GM19468 (cell line): ENCODE results near the gene DMRTC2.

Experiments
- ATAC-seq: cut with Tn5 transposase; IDR thresholded peaks from one replicate; pipeline ENCODE4 v1.9.1; 2021; ENCODE audit warnings: mild to moderate bottlenecking, moderate library complexity, moderate number of reproducible peaks; ENCODE audit not compliant: unreplicated experiment; ENCODE audit errors: extremely low read depth

The DMRTC2 gene

DNA sequence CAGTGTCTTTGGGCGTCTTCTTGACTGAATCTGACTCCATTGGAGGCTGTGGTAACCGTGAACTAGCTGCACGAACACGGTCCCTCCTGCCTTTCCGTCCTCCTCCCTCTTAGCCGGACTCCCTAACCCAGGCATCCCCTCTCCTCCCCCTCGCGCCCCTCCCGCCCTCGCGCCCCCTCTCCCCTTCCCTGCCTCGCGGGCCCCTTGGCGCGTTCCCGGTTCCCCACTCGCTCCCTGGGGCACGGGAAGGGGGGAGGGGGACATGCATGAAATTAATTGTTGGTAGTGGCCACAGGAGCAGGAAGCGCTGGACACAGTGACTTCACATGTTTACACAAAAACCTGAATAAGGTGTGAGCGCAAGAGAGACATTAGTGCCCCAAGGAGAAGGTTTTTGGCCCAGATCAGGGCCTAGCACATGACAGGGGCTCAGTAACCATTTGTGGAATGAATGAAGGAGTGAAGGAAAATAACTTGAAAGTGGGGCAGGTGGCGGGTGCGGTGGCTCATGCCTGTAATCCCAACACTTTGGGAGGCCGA, 279 bp downstream of the DMRTC2 start:
- no peak for ATAC-seq

DNA sequence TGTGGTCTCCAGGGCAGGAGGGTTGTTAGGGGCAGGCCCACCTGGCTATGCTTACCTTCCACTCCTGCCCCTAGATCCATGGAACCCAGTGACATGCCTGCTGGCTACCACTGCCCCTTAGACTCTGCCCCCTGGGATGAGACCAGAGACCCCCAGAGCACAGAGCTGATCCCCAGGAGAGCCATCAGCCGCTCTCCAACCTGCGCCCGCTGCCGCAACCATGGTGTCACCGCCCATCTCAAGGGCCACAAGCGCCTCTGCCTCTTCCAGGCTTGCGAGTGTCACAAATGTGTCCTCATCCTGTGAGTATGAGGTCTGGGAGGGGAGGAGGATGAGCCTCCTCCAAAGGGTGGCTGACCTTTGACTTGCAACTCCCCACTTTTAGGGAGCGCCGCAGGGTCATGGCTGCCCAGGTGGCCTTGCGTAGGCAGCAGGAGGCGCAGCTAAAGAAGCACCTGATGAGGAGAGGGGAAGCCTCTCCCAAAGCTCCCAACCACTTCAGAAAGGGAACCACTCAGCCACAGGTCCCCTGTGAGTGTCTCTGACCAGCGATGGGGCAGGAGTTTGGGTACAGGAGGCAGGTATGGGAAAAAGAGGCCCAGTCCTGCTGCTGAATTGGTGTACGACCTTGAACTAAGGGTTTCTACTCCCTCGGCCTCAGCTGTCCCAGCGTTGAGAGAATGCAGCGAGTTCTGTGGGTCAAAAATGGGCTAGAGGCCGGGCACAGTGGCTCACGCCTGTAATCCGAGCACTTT, 2.7 kb downstream of the DMRTC2 start:
- no peak for ATAC-seq

DNA sequence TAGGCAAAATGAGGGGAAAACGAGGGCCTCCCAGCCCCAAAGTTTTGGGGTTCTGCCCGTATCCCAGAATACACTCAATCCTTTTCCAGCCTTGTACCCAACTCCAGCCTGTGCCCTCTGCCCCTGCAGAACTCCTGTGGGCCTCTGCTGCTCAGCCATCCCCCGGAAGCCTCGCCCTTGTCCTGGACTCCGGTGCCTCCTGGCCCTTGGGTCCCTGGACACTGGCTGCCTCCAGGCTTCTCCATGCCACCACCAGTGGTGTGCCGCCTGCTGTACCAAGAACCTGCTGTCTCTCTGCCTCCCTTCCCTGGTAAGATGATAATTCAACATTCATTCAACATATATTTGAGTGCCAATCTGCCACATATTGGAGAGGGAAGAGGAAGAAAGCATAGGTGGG, 3.8 kb downstream of the DMRTC2 start:
- ATAC-seq, result no peak

DNA sequence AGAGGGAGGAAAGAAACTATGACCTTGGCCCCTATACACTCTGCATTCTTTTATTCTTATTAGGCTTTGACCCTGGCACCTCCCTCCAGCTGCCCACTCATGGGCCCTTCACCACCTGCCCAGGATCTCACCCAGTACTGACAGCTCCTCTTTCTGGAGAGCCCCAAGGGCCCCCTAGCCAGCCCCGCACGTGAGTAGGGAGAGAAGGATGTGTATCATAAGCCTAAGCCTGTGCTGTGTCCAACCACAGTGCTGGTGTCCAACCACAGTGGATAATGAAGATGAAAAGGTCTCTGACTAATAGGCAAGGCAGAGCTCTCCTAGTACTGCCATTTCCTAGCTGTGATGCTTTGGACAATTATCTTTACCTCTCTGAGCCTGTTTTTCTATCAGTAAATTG, 4.2 kb downstream of the DMRTC2 start:
- no peak for ATAC-seq

DNA sequence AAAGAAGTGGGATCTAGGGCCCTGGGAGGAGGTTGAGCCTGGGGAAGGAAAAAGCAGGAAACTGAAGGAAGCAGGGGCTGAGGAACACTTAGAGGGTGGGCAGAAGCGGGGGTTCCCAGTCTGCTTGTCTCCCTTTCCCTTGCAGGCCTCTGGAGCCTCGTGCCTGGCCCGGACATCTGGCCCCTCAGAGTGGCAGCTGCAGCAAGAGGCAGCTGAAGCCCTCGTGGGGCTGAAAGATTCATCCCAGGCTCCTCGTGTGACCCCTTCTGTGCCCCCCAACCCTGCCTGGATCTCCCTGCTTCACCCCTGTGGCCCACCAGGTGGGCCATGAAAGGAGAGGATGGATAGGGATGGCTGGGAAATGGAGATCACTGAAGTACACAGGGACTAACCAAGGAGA, 5.5 kb downstream of the DMRTC2 start:
- no peak for ATAC-seq

DNA sequence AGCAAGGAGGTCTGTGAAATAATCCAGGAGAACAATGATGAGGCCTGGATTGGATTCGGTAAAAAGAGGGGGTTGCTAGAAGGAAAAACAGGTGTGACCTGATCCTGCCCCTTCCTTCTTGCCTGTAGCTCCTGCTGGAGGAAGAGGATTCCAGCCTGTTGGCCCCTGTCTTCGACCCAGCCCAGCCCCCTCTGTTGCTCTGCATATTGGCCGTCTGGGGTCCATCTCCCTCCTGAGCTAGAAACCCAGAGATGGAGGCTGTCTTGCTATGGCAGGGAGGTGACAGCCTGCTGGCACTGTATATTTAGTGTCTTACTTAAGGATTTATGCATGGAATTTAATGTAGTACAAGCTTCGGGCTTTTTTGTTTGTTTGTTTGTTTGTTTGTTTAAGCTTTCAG, 6.6 kb downstream of the DMRTC2 start:
- ATAC-seq, result no peak

DNA sequence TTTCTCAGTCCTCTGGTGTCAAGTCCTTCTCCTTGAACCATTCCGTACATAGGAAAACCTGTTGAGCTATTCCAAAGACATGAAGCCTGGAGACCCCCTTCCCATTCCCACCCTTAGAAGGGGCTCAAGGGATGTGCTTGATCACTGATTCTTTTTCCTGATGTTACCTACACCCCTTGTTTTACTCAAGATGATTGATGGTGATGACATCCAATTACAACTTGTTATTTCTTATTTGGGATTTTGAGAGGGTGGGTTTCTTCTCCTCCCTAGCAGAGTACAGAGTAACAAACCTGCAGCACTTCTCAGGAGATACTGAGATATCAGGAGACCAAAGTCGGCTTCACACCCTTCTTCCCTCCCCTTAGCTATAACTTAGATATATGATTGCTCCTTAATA, 8.5 kb downstream of the DMRTC2 start:
- no peak for ATAC-seq

DNA sequence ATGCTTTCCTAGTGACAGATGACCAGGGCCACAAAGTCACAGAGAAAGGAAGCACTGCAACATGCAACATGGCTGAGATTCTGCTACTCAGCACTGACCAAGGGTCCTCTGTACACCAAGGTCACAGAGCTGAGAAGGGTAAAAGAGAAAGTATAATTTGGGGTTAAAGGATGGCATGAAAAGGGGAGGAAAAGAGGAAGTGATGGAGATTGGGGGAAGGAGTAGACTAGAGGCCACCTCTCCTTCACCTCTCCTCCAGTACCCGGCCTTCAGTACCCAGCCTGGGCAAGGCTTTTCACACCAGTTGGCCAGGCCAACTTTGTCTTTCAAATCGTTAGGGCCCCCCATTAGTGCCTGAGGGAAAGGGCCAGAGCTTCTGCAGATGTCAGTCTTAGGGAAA, 8.9 kb downstream of the DMRTC2 start:
- no peak for ATAC-seq

DNA sequence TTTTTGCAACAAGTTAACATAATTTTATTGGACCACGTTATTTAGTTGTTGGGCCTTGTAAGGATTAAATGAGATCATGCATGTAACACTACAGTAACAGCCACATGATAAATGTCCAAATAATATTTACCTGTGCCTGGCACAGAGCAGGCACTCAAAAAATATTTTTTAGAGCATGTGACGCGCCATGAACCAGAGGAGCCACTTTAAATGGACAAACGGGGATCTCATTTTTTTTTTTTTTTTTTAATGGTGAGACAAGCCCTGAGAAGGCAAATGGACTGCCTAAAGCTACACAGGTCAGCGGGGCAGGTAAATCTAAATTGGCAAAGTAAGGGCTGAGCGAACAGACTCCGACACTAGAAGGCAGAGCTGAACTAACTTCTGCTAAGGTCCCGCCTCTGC, 14.4 kb downstream of the DMRTC2 start:
- peak; percentile 55 for ATAC-seq

DNA sequence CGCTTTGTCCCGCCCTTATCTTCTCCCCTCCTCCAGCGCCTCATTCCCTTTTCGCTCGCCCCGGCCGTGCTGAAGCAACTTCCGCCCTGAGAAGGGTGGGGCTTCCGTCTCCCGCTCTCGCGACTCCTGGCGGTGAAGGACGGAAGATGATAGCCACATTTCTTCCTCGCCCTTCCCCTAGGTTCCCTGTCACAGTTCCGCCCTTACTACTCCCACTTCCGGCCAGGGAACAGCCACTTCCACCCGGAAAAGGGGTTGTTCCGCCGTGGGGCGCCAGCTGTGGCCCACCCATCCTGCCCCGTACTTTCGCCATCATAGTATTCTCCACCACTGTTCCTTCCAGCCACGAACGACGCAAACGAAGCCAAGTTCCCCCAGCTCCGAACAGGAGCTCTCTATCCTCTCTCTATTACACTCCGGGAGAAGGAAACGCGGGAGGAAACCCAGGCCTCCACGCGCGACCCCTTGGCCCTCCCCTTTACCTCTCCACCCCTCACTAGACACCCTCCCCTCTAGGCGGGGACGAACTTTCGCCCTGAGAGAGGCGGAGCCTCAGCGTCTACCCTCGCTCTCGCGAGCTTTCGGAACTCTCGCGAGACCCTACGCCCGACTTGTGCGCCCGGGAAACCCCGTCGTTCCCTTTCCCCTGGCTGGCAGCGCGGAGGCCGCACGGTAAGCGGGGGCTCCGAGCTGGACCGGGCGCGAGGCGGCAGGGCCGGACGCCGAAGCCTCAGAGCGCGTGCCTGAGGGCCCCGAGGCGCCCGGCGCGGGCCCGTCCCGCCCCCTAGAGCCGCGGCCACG, 15.0 kb downstream of the DMRTC2 start, which contains the start of gene RPS19:
Gene RPS19 (plus strand): TSS at position 638 of the 801 bp plus-strand sequence. CDS start 520 bp downstream, outside the sequence.
- ATAC-seq, result peak; percentile 66

DNA sequence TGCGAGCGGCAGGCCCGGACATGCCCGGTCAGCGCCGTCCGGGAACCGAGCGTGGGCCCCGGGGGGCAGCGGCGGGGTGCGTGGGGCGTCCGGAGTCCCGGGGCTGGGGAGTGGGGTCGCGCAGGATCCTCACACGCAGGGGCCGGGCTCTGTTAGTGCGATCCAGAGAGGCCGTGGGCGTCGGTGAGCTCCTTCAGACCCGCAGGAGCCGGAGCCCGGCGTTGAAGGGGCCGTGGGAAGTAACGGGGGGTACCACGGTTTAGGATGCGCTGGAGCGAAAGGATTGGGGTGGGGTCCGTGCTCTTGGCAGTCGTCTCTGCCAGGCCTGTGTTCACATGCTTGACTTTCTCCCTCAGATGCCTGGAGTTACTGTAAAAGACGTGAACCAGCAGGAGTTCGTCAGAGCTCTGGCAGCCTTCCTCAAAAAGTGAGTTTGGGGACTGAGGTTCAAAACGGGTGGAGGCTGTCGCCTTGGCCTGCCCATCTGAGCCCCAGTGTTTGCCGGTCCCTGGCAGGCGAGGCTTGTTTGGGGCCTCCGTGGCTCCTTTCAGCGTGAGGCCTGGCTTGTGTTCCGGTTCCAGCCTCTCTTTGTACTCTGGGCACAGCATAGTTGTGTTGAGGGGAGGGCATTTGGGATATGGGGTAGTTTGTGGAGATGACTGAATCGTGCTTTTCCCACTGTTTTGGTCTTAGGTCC, 15.7 kb downstream of the DMRTC2 start:
- ATAC-seq, result peak; percentile 13

DNA sequence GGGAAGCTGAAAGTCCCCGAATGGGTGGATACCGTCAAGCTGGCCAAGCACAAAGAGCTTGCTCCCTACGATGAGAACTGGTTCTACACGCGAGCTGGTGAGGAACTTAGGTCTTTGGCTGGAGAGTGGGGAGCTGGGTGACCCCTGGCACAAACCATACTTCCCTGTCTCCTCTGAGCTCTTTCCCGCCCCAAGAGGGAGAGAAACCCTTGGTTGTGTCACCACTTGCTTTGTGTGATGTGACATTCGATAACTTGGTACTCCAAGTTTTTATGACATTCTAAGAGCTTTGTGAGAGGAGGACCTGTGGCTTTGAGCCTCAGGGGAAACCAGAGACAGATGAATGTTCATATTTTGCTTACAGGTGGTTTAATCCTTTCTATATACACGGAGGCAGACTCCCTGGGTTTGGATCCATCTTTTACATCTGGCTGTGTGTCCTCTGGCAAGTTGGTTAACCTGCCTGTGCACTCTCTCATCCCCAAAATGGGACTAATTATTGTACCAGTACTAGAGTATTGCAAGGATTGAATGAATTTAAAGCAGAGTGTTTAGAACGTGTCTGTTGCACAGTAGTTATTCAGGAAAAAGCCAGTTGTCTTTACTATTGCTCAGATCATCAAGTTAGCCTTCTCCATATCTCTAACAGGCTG, 16.4 kb downstream of the DMRTC2 start:
- no peak for ATAC-seq

DNA sequence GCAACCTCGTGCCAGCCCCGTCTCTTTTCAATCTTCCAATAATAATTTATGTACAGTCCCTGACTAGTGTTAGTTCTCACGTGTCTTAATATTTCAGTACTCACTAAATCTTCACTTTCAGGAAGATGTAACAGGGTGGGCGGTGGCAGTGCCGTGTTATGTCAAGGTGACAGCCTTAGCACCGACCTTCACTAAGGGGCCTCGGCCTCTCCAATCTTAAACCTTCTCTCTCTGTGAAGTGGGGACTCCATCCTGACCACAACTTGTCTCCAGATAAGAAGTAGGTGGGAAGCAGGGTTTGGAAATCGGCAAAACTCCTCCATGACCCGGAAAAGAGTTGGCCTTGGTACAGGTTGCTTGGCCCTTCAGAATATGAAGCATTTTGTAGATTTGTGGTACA, 17.0 kb downstream of the DMRTC2 start:
- ATAC-seq, result no peak

DNA sequence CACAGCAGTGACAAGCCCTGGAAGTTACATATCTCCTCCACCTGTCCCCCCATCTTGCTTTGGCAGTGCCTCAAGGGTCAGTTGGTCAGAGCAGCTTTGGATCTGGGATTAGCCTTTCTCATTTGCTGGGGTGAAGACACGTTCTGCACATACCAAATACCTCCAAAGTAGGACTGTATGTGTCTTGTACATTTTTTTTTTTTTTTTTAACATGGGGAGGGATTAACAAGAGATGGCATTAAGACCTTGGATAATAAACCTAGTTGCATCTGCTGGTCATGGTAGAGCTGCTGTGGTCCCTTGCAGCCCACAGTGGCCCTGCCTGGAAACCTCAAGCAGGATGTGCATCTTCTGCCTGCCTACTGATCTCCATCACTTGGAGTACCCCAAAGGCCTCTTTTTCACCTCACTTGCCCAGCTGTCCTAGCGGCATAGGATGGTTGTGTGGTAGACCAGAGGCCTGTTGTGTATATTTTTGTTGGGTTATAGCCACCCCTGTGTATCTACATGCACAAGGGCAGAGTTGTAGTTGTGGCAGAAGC, 17.7 kb downstream of the DMRTC2 start:
- no peak for ATAC-seq

DNA sequence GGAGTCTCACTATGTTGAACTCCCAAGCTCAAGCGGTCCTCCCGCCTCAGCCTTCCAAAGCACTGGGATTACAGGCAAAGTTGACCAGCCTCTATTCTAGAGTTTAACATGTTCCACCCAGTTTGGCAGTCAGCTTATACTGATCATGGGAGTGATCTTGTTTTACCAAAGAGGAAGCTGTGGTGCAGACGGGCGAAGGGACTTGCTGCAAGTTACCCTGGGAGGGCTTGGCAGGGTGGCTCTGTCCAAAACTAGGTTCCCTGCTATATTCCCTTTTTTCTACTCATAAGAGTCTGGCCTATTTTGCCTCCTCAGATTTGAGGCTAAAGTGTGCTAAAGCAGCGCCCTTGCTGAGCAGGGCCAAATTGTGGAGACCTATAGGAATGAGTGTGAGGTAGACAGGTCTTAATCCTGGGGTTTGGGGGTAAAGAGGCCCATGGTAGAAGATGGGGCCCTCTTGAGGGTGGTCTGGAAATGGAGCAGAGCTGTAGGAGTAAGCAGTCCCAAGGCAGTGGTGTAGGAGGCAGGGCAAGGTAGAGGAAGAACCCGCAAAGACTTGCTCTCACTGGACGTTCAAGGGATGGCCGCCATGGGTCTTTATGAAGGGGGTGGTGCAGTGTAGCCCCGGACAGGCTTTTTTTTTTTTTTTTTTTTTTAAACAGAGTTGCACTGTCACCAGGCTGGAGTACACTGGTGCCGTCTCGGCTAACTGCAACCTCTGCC, 18.5 kb downstream of the DMRTC2 start:
- no peak for ATAC-seq

DNA sequence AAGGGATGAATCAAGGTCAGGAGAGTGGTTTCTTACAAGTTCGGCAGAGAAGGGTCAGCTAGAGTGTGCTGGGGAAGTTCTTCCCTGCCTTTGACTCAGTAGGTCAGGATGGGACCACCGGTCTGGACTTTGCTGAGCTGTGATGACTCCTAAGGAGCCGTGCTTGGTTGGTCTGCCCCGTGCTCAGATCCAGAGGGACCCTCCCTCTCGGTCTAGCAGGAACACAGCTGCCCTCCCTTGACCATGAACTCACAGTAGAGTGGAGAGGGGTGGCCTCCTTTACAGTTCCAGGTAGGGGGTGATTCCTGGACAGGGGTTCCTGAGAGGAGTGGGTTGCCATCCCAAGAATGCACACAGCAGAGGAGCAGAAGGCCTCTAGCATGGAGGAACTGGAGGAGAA, 19.5 kb downstream of the DMRTC2 start:
- ATAC-seq, result no peak

DNA sequence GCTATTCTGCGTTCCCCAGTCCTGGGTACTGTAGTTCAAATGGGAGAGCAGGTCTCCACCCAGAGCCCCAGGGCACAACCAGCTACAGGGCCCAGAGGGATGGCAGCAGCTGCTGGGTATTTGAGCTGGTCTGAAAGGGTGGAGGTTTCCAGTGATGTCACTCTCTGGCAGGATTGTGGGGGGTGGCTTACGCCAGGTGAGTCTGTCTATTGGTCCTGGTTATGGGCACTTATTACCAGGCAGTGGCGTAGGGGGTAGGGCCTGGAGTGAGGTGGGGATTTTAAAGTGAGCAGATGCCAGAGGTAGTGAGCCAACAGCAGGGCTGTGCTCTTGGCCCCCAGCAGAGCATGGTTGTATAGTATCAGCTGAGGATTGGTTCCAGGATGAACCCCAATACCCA, 21.4 kb downstream of the DMRTC2 start:
- ATAC-seq, result no peak

DNA sequence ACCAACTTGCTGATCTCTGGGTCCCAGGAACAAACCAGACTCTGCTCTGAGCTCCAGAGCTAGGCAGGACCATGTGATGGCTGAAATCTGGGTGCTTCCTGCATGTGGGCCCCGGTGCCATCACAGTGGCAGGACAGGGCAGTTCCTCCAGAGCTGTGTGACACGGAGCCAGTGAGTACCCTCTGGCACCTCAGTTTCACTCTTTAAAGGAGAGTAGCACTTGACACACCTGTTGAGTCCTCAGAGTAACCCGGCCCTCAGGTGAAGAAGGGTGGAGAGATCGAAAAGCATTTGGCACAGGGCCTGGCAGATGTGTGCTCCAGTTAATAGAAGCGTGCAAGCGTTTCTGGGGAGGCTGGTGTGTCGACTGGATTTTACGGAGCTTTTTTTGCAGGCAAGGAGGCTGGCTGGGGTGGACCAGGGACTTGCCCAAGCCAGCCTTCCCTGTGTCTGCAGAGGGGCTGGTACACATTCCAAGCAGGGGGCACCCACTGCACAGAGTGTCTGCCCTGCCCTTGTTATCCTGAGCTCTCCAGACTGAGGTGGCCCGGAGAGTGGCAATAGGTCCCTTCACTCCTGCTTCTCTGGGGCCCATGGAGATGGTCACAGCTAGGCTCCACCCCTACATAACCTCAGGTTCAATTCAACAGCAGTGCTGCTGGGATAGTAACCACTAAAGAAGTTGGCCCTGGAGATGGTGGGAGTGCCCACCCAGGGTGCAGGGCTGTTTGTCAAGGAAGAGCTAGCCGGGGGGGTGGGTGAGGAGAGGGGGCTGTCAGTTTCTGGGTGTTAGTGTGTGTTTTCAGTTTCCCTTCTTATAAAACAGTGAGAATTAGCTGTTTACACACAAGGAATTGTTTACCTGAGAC, 23.5 kb downstream of the DMRTC2 start:
- ATAC-seq, result no peak

DNA sequence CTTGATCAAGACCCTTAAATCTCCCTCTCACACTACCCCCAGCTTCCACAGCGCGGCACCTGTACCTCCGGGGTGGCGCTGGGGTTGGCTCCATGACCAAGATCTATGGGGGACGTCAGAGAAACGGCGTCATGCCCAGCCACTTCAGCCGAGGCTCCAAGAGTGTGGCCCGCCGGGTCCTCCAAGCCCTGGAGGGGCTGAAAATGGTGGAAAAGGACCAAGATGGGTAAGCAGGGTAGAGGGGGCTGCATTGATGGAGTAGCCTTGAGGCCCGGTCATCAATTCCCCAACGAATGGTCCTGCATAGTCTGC, 24.1 kb downstream of the DMRTC2 start:
- no peak for ATAC-seq
